GM12891 (cell line): ENCODE data around the gene FAM163B.

Experiments used
- DNase-seq: peaks from one replicate; pipeline ENCODE4 v3.0.0; 2011; ENCODE audit warnings: low spot score; ENCODE audit not compliant: insufficient read length
- FAIRE-seq: peaks from 2 replicates; lab custom pipeline; 2011; peaks lifted over from hg19 to GRCh38; lab: Jason Lieb, UNC
- PAX5 ChIP-seq: IDR thresholded peaks from 2 replicates; pipeline ENCODE4 v1.6.1; 2011; ENCODE audit warnings: low read length, moderate library complexity, mild to moderate bottlenecking; ENCODE audit not compliant: insufficient read depth, severe bottlenecking
- POLR2A ChIP-seq: IDR thresholded peaks from 2 replicates; pipeline ENCODE4 v1.6.1; 2011; ENCODE audit warnings: low read depth, low read length, control low read depth
- POLR2AphosphoS5 ChIP-seq: IDR thresholded peaks from 2 replicates; pipeline ENCODE4 v1.6.1; 2011; ENCODE audit warnings: low read depth, low read length, control low read depth
- POU2F2 ChIP-seq: IDR thresholded peaks from 2 replicates; pipeline ENCODE4 v1.6.1; 2011; ENCODE audit warnings: low read depth, mild to moderate bottlenecking, control low read depth, low read length, moderate library complexity
- SPI1 ChIP-seq: IDR thresholded peaks from 2 replicates; pipeline ENCODE4 v1.6.1; 2011; ENCODE audit warnings: low read depth, low read length, control low read depth
- TAF1 ChIP-seq: IDR thresholded peaks from 2 replicates; pipeline ENCODE4 v1.6.1; 2011; ENCODE audit warnings: low read depth, low read length, control low read depth

Gene FAM163B

DNA sequence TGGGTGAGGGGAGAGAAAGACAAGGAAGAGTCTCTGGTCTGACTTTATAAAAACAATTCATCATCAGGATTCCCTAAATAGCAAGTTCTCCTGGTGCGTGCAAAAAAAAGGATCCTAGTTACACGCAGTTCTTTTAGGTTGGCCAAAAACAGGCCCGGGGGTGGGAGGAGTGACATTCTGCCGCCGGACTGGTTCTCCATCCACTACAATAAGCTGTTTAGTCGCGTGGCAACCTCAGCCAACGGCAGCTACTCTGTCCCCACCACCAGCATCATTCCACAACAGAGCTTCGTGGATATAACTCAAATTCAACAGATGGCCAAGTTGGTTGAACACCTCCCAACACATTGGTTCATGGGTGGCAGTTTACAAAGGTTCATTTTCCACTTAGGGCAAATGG lies 2.9 kb upstream of the FAM163B start:
- DNase-seq = no peak
- no peak for FAIRE-seq
- TF ChIP-seq POLR2AphosphoS5 (no peak), PAX5 (no peak), POU2F2 (no peak), POLR2A (no peak), SPI1 (no peak), TAF1 (no peak)

DNA sequence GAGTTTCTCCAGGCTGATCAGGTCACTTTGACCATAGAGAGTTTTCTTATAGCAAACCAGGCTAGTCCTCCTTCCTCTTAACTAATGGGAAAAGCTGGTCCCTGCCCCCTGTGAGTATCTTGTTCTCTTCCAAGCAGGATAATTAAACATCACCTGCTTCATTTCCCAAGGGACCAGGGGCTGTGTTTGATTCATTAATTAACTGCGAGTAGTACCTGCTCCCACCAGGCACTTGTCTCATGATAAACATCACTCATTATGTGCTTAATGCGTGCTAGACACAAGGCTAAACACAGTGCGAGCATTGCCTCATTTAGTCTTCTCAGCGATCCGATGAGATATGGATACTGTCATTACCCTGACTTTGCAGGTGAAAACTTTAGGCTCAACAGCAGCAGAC lies 1.7 kb upstream of the FAM163B start:
- TF ChIP-seq POLR2A (no peak), SPI1 (no peak), POLR2AphosphoS5 (no peak), POU2F2 (no peak), PAX5 (no peak), TAF1 (no peak)
- DNase-seq (no peak), FAIRE-seq (no peak)

DNA sequence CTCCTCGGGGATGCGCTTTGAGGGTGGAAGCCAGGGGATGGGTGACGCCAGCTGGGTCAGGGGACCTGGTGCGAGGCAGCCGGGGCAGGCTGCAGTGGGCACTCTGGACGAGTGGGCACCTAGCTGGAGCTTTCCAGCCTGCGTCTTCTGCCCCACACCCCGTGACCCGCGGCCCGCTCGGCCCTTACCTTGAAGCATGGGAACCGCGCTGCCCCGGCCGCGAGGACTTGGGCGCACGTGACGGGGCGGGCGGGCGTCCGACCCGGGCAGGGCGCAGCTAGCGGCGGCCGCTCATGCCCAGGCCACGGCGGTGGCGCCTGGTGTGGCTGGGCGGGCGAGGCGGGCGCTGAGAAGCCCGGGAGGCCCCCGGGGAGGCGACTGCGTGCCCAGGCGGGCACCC lies 300 bp downstream of the FAM163B start:
- FAIRE-seq (no peak), DNase-seq (no peak)
- no peak for TF ChIP-seq POLR2A
- no peak for TF ChIP-seq PAX5
- TF ChIP-seq TAF1 = no peak

DNA sequence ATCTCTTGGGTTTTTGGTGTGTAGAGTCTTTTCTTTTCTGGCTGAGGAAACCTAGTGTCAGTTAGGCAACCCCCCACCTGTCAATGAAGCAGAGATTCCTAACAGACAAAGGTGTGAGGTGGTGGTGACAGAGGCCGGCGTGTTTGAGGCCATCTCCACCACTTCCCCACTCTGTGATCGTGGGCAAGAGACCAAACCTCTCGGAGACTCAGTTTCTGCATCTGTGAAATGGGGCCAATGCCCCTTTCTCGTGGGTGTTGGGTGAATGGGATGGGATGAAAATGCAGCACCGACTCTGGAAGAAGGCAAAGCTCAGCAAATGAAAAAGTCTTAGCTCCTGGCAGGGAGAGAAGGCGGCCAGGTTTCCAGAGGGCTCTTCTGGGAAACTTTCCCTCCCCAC lies 807 bp downstream of the FAM163B start:
- DNase-seq (no peak), FAIRE-seq (no peak)
- TF ChIP-seq POLR2A (no peak), SPI1 (no peak), TAF1 (no peak), POU2F2 (no peak), POLR2AphosphoS5 (no peak)

DNA sequence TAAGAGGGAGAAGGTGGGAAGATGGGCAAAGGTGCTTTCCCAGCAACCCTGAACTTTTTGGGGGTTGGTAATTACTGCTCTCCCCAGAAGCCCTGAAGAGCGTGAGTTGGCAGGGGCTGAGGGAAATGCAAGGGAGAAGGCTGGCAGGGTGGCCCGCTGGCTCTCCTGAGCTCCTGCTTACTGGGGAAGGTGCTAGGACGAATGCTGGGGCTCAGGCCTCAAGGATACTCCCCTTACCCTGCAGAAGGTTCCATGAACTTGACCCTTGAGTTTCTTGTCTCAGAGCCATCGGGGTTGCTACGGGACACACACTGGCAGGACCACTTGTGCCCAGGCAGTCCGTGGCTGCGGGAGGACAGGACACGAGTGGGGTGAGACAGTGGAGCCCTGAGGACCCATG lies 1.2 kb downstream of the FAM163B start:
- DNase-seq (no peak), FAIRE-seq (no peak)
- TF ChIP-seq SPI1 (no peak), POLR2AphosphoS5 (no peak), TAF1 (no peak), PAX5 (no peak), POU2F2 (no peak), POLR2A (no peak)

DNA sequence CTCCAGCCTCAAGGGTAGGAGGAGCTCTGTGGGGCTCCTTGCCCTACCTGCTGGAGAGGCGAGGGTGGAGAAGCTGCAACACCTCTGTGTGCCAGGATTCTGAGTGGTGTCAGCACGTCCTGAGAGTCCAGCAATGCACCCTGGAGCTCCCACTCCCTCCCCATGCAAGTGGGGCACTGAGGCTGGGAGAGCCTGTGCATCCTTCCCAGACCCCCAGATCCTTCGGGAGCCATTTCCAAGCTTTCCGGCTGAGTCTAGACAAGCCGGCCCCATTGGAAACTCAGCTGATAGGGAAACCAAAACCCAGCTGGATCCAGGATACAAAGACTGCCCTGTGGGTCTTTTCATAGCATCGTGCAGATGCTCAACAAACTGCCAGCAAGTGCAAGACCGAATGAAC lies 1.8 kb downstream of the FAM163B start:
- no peak for FAIRE-seq

DNA sequence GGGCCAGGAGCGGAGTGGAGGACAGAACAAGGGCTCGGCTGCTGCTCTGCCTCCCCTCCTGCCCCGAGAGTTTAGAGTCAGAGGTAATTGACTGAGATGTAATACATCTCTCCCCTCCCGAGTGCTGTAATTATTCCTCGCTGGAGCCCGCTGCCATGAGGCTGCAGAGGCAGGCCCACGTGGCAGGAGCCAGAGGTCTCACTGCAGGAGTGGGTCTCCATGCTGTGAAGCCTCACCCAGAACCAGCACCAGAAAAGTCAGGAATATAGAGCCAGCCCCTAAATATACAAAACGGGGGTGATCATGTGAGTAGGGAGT lies 2.5 kb downstream of the FAM163B start:
- DNase-seq (no peak), FAIRE-seq (no peak)
- TF ChIP-seq POLR2AphosphoS5 (no peak), TAF1 (no peak), POU2F2 (no peak), SPI1 (no peak), PAX5 (no peak), POLR2A (no peak)

More for the DNA sequence above, 1.8 kb downstream of the FAM163B start:
- no peak for DNase-seq
- TF ChIP-seq TAF1 = no peak
- no peak for TF ChIP-seq SPI1
- TF ChIP-seq PAX5 = no peak
- no peak for TF ChIP-seq POLR2A

DNA sequence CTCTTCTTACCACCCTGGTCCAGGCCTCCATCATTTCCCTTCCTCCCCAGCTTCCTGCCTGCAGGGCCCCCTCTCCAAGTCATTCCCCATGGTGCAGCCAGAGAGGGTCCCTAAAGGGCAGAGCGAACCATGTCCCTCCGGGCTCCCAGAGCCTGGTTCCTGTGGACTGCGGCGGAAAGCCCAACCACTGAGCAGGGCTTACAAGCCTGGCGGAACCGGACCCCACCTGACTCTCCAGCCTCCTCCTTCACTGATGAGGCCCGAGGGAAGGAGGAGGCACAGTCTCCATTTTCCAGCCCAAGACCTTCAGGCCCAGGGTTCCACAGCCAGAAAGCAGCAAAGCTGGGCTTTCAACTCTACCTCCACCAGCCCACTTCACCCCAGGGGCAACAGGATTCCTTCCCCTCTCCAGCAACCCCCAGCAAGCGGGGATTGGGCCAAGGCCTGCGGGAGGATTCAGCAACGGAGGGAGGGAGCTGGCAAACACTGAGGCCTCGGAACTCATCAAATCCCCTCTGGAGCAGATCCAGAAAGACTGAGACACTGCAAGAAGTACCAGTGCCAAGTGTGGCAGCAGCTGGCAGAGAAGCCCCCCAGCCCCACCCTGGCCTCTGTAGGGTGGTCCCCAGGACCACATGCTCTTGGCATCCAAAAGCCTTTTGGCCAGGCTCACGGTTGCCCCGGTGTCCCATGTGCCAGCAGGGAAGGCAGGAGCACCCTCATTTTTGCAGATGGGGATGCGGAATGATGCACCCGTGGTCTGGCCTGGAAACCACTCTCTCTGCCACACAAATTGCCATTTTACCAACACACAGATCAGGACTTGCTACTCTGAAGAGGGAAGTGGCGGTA lies 3.1 kb downstream of the FAM163B start:
- DNase-seq (no peak), FAIRE-seq (no peak)
- TF ChIP-seq POLR2A = no peak
- no peak for TF ChIP-seq POU2F2
- no peak for TF ChIP-seq SPI1
- TF ChIP-seq POLR2AphosphoS5 = no peak
- no peak for TF ChIP-seq TAF1
- TF ChIP-seq PAX5 = no peak

DNA sequence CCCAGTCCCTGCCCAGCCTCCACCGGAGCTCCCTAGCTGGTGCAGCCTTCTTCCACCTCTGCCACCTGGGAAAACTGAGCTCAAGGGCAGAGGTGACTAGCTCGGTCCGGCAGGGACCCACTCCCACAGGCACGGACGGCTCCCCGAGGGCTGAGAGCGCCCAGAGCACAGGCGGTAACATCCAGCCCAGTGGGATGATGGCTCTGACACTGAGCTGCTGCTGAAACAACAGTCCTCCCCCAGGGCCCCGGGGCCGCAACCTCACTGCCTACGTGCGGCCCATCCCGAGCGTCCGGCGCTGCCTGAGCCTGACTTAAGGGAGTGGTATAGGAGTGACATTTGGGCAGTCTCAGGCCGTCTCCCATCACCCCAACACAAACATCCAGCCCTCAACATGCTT lies 3.7 kb downstream of the FAM163B start:
- TF ChIP-seq TAF1 (no peak), SPI1 (no peak), POLR2AphosphoS5 (no peak), POU2F2 (no peak), PAX5 (no peak), POLR2A (no peak)
- DNase-seq (no peak), FAIRE-seq (no peak)

DNA sequence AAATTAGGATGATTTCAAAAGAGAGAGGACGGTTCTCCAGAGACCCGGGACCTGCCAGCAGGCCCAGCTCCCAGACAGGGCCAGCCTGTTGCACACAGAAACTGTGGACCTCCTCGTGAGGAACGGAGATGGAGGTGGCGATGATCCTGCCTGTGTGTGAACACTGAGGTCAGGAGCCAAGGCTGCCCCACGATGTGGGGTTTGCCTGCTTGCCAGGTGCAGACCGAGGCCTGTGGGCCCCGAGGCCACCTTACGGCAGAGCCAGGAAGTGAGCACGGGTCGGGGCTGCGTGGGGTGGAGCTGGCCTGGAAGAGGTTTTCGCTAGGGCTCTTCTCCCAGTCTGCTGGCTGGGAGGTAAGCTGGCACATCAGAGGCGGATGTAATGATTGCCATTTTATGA lies 4.3 kb downstream of the FAM163B start:
- TF ChIP-seq POU2F2 (no peak), POLR2A (no peak), POLR2AphosphoS5 (no peak), SPI1 (no peak), PAX5 (no peak), TAF1 (no peak)
- DNase-seq (no peak), FAIRE-seq (no peak)
